HS-27A (cell line): ENCODE results near the gene SLC9A3.
"Not testable (repeated sequence)": the region's sequence is repeated elsewhere in the genome, so short reads cannot be mapped to it uniquely, and the experiment has no call there.

Experiments used
- DNase-seq: peaks from one replicate; pipeline ENCODE4 v3.0.0-alpha.2; 2012; ENCODE audit warnings: low read depth, missing footprints

SLC9A3 gene

GRCh38 chr5:524234-524972 is at the start of gene SLC9A3:
SLC9A3 (minus strand) TSS chr5:524449.
- no peak for DNase-seq

- no peak for DNase-seq
Measured at GRCh38 chr5:573976-574375, 49.7 kb upstream of the SLC9A3 start.

GRCh38 chr5:573206-573605 is 49.0 kb upstream of the SLC9A3 start:
- no peak for DNase-seq

- DNase-seq = no peak
Measured at GRCh38 chr5:572398-573019, 48.3 kb upstream of the SLC9A3 start.

GRCh38 chr5:571791-572190 is 47.5 kb upstream of the SLC9A3 start:
- no peak for DNase-seq

GRCh38 chr5:570886-571285 is 46.6 kb upstream of the SLC9A3 start:
- no peak for DNase-seq

GRCh38 chr5:570446-570845 is 46.2 kb upstream of the SLC9A3 start:
- no peak for DNase-seq

- DNase-seq = no peak
Measured at GRCh38 chr5:569868-570361, 45.7 kb upstream of the SLC9A3 start.

- DNase-seq = no peak
Measured at GRCh38 chr5:569358-569867, 45.2 kb upstream of the SLC9A3 start.

- no peak for DNase-seq
Measured at GRCh38 chr5:568809-569208, 44.6 kb upstream of the SLC9A3 start.

- no peak for DNase-seq
Measured at GRCh38 chr5:568061-568781, 44.0 kb upstream of the SLC9A3 start.

GRCh38 chr5:567664-568060 is 43.4 kb upstream of the SLC9A3 start:
- DNase-seq = no peak

GRCh38 chr5:566636-567309 is 42.5 kb upstream of the SLC9A3 start:
- no peak for DNase-seq

GRCh38 chr5:565782-566440 is 41.7 kb upstream of the SLC9A3 start:
- no peak for DNase-seq

- DNase-seq = no peak
Measured at GRCh38 chr5:561408-561807, 37.2 kb upstream of the SLC9A3 start.

- no peak for DNase-seq
Measured at GRCh38 chr5:560792-561166, 36.5 kb upstream of the SLC9A3 start.

GRCh38 chr5:558871-559503 is 34.7 kb upstream of the SLC9A3 start:
- DNase-seq = no peak

GRCh38 chr5:558326-558725 is 34.1 kb upstream of the SLC9A3 start:
- DNase-seq = no peak

- not testable (repeated sequence) for DNase-seq
Measured at GRCh38 chr5:557917-558316, 33.7 kb upstream of the SLC9A3 start.

- no peak for DNase-seq
Measured at GRCh38 chr5:556909-557441, 32.7 kb upstream of the SLC9A3 start.

- no peak for DNase-seq
Measured at GRCh38 chr5:555058-555623, 30.9 kb upstream of the SLC9A3 start.
